Fibroblast of the aortic adventitia (primary cell): ENCODE results near the gene MSMB. TPM values are rescaled to one million over a fixed set of nuclear protein-coding genes. Genes with fewer than 3 reads are reported as not detected.
"Not testable (repeated sequence)": the region's sequence is repeated elsewhere in the genome, so short reads cannot be mapped to it uniquely, and the experiment has no call there.

ENCODE experiments used
- DNase-seq: peaks from one replicate; pipeline ENCODE4 v3.0.0-alpha.2; 2010; ENCODE audit warnings: low read depth
- H3K4me3 ChIP-seq: 2 replicates; pipeline ENCODE4 v1.5.1; 2011; ENCODE audit warnings: low read depth, mild to moderate bottlenecking, control low read depth, low read length, moderate library complexity
- total RNA-seq: library from RNA; depleted of rRNA; stranded (reverse); fragments of >200 nt; gene quantifications from 2 replicates; pipeline ENCODE4 v1.2.3, GENCODE V29; 2012; ENCODE audit warnings: low replicate concordance
- TF ChIP-seq, protein P1 (sequence below): IDR thresholded peaks from 2 replicates; pipeline ENCODE4 v1.5.1; 2011; ENCODE audit warnings: mild to moderate bottlenecking, low read length, control low read depth, inconsistent platforms; ENCODE audit not compliant: insufficient read depth

Gene MSMB
- total RNA-seq, 1 donor: not detected

DNA sequence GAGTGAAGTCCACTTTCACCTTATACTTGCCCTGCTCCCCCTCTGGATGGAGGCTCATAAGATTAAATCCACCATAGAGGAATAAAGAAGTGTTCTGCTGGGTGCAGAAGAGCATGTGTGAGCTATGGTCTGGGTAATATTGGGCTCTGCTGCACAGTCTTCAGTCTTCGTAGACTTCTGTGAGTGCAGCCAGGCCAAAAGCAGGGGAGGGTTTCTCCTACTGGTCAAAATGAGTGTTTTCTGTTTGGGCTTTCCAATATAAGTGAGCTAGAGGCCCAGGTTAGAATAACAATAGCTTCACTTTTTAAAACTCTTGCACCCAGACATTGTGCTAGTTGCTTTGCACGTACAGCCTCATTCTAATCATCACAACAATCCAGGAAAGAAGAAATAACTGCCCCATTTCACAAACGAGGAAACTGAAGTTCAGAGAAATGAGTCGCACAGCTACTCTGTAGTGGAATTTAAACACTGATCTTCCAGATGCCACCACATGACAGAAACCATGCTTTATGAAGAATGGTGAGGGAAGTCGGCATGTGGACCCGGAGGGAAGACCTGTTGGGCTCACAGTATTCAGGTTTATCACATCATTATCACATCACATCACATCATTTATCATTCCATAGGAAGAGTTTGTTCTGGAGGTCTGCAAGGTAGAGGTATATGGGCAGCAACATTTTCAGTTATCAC is 23.8 kb upstream of the MSMB start:
- DNase-seq: no peak
- TF ChIP-seq, protein P1, sequence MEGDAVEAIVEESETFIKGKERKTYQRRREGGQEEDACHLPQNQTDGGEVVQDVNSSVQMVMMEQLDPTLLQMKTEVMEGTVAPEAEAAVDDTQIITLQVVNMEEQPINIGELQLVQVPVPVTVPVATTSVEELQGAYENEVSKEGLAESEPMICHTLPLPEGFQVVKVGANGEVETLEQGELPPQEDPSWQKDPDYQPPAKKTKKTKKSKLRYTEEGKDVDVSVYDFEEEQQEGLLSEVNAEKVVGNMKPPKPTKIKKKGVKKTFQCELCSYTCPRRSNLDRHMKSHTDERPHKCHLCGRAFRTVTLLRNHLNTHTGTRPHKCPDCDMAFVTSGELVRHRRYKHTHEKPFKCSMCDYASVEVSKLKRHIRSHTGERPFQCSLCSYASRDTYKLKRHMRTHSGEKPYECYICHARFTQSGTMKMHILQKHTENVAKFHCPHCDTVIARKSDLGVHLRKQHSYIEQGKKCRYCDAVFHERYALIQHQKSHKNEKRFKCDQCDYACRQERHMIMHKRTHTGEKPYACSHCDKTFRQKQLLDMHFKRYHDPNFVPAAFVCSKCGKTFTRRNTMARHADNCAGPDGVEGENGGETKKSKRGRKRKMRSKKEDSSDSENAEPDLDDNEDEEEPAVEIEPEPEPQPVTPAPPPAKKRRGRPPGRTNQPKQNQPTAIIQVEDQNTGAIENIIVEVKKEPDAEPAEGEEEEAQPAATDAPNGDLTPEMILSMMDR: no peak
- no peak overlapping the region for H3K4me3 ChIP-seq

DNA sequence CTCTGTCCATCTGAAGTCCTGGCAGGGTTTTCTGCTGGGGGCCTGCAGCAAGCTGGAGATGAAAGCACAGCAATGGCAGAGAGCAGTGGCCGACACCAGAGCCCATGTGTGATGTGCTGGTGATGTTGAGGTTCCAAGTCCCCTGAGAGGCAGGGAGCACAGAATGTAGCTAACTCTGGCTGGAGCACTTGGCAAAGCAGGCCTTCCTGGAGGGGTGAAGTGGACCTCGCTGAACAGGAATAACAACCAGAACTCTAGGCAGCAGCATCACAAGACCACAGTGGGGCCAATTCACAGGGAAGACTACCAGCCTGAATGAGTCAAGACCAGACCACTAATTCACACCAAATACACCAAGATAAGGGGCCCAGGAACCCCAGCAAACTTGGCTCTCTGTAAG is 22.8 kb upstream of the MSMB start:
- DNase-seq: no peak
- TF ChIP-seq, protein P1: no peak
- no peak overlapping the region for H3K4me3 ChIP-seq

DNA sequence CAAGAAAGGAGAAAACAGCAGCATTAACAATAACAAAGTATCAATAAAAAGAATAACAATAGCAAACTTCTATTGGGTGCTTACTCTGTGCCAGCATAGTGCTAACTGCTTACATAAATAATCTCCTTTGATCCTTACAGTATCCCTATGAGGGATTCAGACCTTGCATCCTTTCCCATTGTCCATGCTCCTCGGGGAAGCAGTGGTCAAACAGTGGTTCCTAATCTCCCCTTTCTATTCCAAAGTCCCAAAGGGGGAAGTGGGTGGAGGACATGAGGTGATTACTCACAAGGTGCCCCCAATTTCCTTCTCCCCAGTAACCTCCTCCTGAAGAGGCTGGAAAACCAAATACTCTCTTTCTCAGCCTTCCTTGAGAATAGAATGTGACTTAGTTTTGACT is 22.0 kb upstream of the MSMB start:
- TF ChIP-seq, protein P1: no peak
- no peak overlapping the region for H3K4me3 ChIP-seq
- no peak for DNase-seq

DNA sequence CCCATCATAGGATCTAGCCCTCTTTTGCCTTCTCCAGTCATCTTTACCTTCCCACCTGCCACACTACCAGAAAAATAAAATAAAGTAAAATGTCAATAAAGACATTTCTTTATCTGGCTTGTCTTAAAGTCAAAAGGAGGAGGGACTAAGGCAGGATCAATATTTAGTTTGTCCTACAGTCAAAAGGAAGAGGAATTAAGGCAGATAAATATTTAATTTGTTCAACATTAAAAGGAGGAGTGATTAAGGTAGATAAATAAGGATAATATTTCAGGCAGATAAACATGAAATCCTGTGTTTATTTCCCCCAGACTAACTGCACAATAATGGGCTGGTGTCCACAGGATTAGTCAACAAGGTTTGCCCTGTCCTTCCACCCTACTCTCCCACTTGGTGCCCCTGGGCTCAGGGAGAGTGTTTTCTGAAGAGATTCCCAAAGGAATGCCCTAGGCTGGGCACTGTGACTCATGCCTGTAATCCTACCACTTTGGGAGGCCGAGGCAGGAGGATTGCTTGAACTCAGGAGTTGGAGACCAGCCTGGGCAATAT is 18.3 kb upstream of the MSMB start:
- no peak overlapping the region for H3K4me3 ChIP-seq
- TF ChIP-seq, protein P1: no peak
- no peak for DNase-seq

DNA sequence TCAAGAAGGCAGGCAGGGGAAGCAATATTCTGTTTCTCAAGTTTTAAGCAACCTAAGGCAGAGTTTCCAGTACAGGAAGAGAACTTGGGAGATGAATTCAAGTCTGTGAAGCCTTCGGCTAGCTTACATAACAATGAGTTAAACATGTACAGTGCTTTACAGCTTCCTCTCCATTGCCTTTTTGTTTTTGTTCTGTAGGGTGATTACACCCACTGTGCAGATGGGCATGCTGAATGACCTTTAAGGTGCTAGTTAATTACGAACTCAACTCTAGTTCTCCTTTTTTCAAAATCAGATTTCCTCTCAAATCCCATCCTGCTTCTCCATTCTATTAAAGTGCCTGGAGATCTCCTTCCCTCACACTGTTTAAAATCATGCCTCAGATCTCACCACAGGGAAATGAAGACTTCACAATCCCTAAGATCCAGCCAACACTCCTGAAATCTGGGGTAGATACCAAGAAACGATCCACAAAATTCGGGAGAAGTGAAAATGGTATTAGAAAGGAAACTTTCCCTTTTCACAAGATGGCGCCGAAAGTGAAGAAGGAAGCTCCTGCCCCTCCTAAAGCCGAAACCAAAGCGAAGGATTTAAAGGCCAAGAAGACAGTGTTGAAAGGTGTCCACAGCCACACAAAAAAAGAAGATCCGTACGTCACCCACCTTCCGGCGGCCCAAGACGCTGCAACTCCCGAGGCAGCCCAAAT is 16.8 kb upstream of the MSMB start:
- DNase-seq: no peak
- TF ChIP-seq, protein P1: no peak
- no peak overlapping the region for H3K4me3 ChIP-seq

DNA sequence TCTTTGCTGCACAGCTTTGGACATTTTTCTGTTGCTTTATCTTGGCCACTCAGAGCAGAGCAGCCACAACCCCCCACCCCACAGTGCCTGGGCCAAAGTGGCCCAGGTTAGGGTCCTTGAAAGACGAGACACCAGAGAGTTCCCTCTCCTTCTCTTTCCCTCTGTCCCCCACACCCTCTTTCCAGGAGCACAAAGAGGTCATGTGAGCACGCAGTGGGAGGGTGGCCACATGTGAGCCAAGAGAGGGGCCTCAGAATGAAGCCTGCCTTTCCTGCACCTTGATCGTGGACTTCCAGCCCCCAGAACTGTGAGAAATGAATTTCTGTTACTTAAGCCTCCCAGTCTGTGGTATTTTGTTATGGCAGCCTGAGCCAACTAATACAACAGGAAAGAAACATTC is 14.6 kb upstream of the MSMB start:
- TF ChIP-seq, protein P1: no peak
- DNase-seq: no peak
- no peak overlapping the region for H3K4me3 ChIP-seq

DNA sequence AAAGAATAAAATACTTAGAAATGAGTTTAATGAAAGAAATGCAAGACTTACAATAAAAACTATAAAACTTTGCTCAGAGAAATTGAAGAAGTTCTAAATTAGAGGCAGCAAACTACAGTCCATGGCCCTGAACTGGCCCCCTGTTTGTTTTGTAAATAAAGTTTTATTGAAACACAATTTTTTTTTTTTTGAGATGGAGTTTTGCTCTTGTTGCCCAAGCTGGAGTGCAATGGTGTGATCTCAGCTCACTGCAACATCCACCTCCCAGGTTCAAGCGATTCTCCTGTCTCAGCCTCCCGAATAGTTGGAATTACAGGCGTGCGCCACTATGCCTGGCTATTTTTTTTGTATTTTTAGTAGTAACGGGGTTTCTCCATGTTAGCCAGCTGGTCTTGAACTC is 11.9 kb upstream of the MSMB start:
- DNase-seq, H3K4me3 ChIP-seq: not testable (repeated sequence)
